RCC 7860 (cell line): ENCODE data around the gene SPIRE1.
A peak's percentile ranks its signal among the peaks of the same experiment; 100 is the strongest.
"Not testable (repeated sequence)": the region's sequence is repeated elsewhere in the genome, so short reads cannot be mapped to it uniquely, and the experiment has no call there.

Experiments
- DNase-seq: peaks from one replicate; pipeline ENCODE4 v3.0.0-alpha.2; 2015; ENCODE audit warnings: low spot score
- FAIRE-seq: peaks from 2 replicates; lab custom pipeline; 2012; peaks lifted over from hg19 to GRCh38; lab: Jason Lieb, UNC

The SPIRE1 gene

GRCh38 chr18:12559319-12559718, 98.6 kb downstream of the SPIRE1 start:
- DNase-seq, result no peak
- no peak for FAIRE-seq

GRCh38 chr18:12556946-12557806, 100.7 kb downstream of the SPIRE1 start:
- FAIRE-seq (no peak), DNase-seq (no peak)

- DNase-seq (no peak), FAIRE-seq (no peak)
These were observed 103.0 kb downstream of the SPIRE1 start for GRCh38 chr18:12554796-12555388.

GRCh38 chr18:12552879-12553242, 105.0 kb downstream of the SPIRE1 start:
- DNase-seq (no peak), FAIRE-seq (no peak)

GRCh38 chr18:12551943-12552878, 105.7 kb downstream of the SPIRE1 start:
- not testable (repeated sequence) for DNase-seq

GRCh38 chr18:12551466-12551865, 106.4 kb downstream of the SPIRE1 start:
- not testable (repeated sequence) for DNase-seq, FAIRE-seq

More at GRCh38 chr18:12551943-12552878, 105.7 kb downstream of the SPIRE1 start:
- not testable (repeated sequence) for FAIRE-seq

GRCh38 chr18:12543697-12544096, 114.2 kb downstream of the SPIRE1 start:
- FAIRE-seq, result peak; percentile 22
- no peak for DNase-seq

- FAIRE-seq (no peak), DNase-seq (no peak)
These were observed 117.2 kb downstream of the SPIRE1 start for GRCh38 chr18:12540751-12541150.

- not testable (repeated sequence) for FAIRE-seq
These were observed 118.7 kb downstream of the SPIRE1 start for GRCh38 chr18:12539158-12539557.

GRCh38 chr18:12534820-12535219, 123.1 kb downstream of the SPIRE1 start:
- FAIRE-seq, result no peak
- DNase-seq, result no peak

More at GRCh38 chr18:12539158-12539557, 118.7 kb downstream of the SPIRE1 start:
- not testable (repeated sequence) for DNase-seq

GRCh38 chr18:12532661-12533060, 125.2 kb downstream of the SPIRE1 start:
- FAIRE-seq (no peak), DNase-seq (no peak)

GRCh38 chr18:12531749-12532148, 126.2 kb downstream of the SPIRE1 start:
- DNase-seq, result no peak
- no peak for FAIRE-seq

GRCh38 chr18:12520442-12520992, 137.4 kb downstream of the SPIRE1 start:
- DNase-seq (no peak), FAIRE-seq (no peak)

- DNase-seq (no peak), FAIRE-seq (no peak)
These were observed 138.9 kb downstream of the SPIRE1 start for GRCh38 chr18:12518832-12519531.

GRCh38 chr18:12518326-12518725, 139.6 kb downstream of the SPIRE1 start:
- no peak for FAIRE-seq
- no peak for DNase-seq

- no peak for FAIRE-seq
These were observed 140.6 kb downstream of the SPIRE1 start for GRCh38 chr18:12517142-12517825.

GRCh38 chr18:12516049-12516630, 141.8 kb downstream of the SPIRE1 start:
- no peak for DNase-seq
- no peak for FAIRE-seq

More at GRCh38 chr18:12517142-12517825, 140.6 kb downstream of the SPIRE1 start:
- no peak for DNase-seq

GRCh38 chr18:12515550-12515949, 142.4 kb downstream of the SPIRE1 start:
- DNase-seq, result no peak
- FAIRE-seq, result no peak

- no peak for DNase-seq
- FAIRE-seq, result no peak
These were observed 150.9 kb downstream of the SPIRE1 start for GRCh38 chr18:12507007-12507406.
